SH-SY5Y (cell line): Measurements from ENCODE around the gene DHFR.

Experiments used
- GATA2 ChIP-seq: IDR thresholded peaks from 2 replicates; pipeline ENCODE4 v1.6.1; 2011; ENCODE audit warnings: mild to moderate bottlenecking, low read depth, low read length
- GATA3 ChIP-seq: IDR thresholded peaks from 2 replicates; pipeline ENCODE4 v1.6.1; 2011; ENCODE audit warnings: low read depth, mild to moderate bottlenecking, low read length, moderate library complexity

DNA sequence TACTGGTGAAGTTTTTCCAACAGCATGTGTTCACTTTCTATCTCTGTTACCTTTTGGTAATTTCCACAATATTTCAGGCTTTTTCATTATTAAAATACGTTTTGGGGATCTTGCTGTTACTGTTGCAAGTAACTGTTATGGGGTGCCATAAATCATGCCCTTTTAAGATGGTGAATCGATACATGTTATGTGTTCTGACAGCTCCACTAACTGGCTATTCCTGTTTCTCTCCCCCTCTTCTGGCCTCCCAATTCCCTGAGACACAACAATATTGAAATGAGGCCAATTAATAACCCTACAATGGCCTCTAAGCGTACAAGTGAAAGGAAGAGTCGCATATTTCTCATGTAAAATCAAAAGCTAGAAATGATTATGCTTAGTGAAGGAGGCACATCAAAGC, 13.4 kb downstream of the DHFR start:
- TF ChIP-seq GATA3, result no peak
- no peak for TF ChIP-seq GATA2
